Left kidney (tissue), 2 donors: Measurements from ENCODE around the gene DAD1. TPM values are rescaled to one million over a fixed set of nuclear protein-coding genes. Genes with fewer than 3 reads are reported as not detected.
A peak's percentile ranks its signal among the peaks of the same experiment; 100 is the strongest.
"Not testable (repeated sequence)": the region's sequence is repeated elsewhere in the genome, so short reads cannot be mapped to it uniquely, and the experiment has no call there.

Source experiments
- DNase-seq: peaks from one replicate; pipeline ENCODE4 v3.0.0-alpha.2; 2013
- polyA plus RNA-seq: library from polyadenylated mRNA; unstranded; fragments of 120-200 nt; gene quantifications from one replicate; pipeline ENCODE4 v1.2.1, GENCODE V29; 2013; ENCODE audit not compliant: insufficient read length

DAD1 gene
- polyA plus RNA-seq, 1 donor: 232 TPM

DNA sequence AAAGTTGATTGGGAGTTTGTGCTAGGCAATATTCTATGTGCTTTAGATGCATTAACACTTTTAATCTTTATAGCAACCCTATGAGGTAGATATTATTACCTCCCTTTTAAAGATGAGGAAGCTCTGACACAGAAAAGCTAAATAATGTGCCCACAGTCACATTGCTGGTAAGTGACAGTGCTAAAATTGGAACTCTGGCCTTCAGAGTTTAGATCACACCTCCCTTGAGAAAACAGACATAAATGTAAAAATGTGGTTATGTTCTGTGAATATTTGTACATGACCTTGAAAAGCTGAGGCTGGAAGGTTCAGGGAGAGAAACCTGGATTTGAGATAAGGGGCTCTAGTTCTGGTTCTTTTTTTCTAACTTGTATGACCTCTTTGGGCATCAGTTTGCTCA is 11.0 kb upstream of the DAD1 start:
- DNase-seq: no peak

DNA sequence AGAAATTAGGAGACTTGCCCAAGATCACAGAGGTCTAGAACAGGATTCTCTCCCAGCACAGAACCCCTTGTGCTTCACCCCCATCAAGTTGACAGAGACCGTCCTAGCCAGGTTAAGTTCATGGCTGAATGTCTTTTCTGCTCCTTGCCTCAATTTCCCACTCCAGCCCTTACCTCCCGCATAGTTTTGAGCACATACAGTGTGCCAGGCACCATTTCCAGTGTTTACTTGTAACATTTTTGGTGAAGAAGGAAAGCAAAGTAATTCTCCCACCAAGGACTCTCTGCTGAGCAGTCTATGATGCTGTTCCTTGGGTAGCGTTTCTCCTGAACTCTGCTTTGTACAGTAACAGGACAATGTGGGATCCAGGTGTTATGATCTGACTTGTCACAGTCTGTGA is 10.3 kb upstream of the DAD1 start:
- no peak for DNase-seq

DNA sequence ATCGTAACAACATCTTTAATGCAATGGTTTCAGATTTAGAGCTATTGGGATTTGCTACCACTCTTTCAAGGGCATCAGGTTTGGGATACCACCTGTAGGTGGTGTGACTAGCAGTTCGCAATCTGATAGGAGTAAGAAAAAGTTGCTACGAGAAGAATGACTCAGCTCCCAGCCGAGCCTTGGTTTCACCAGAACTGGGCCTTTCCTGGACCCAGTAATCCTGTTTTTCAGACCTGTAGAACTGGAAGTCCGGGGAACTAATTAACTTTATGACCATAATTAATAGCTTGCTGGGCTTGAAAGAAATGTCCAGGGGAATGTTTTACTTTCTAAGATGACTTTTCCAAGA is 9.8 kb upstream of the DAD1 start:
- no peak for DNase-seq

DNA sequence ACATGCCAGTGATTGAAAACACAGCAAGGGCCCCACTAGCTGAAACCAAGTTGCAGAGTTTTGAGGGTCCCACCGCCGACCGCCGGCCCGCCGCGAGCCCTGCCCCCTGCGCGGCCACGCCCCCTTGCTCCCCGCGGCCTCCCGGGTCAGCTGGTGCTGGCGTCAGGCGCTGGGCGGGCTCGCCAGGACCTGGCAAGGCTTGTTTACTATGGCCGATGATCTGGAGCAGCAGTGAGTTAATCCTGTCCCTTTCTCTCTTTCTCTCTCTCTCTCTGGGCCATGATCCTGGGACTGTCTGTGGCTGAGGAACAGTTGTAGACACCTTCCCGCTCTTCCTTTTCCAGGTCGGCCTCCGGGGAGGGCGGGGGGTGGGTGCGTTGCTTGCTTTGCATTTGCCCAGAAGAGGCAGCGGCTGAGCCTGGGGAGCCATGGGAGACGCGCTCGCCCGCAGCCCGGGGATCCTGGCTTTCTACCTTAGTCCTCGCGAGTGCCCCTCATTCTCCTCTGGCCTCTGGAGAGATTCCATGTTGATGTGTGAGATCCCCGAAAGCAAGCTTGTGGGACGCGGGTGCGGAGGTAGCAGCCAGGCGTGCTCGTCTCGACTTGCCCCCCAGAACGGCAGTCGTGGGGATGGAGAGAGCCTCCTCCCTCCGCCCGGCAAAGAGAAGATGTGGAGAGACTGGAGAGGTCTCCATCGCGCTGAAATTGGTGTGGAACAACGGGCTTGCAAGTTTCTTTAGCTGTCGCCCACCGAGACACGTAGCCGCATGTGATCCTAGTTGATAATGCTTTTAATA is 9.3 kb upstream of the DAD1 start, which contains the start of gene ABHD4:
Gene ABHD4, plus strand, starts transcription at position 202 of the 797 bp plus-strand sequence. Its CDS starts 7 bp downstream, at position 209.
- DNase-seq: peak; percentile 80

DNA sequence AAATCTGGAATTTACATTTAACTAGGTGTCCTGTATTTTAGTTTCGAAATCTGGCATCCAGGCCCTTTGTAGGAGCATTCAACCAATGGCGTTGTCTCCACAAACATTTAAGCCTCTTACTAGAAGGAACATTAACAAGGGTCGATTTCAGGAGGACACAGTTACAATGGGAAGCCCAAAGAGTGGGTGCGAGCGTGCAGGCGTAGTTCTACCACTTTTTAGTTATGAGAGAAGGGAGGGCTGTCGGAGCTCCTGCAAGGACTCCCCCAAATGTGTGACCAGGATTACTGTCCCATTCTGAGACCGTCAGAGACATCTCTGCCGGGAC is 8.7 kb upstream of the DAD1 start:
- DNase-seq: no peak

DNA sequence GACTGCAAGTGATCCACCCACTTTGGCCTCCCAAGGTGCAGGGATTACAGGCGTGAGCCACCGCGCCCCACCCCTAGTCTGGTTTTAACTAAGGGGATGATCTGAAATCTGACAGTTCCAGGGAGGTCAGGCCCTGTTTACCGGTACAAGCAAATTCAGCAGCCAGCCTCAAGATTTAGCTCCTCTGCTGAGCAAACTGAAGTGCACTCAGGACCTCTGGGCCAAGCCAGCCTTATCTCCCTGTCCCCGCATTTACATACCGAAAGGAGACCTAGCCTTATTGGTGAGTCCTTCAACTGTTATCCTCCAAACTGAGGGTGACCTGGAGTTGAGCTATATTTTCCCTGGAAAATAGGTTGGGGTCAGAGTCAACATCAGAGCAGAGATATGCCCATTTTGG is 8.2 kb upstream of the DAD1 start:
- no peak for DNase-seq

DNA sequence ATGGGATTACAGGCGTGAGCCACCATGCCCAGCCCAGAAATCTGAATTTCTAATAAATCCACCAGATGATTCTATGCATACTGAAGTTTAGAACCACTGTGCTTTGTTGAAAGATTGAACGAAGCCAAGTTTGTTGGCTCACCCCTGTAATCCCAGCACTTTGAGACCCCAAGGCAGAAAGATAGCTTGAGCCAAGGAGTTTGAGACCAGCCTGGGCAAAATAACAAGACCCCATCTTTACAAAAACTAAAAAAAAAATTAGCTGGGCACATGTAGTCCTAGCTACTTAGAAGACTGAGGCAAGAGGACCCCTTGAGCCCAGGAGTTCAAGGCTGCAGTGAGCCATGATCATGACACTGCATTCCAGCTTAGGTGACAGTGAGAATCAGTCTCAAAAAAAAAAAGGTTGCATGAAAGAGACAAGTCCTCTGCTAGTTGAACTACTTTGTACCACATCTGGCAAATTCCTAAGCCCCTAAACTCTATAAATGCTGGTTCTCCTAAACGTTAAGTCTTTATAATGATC is 7.4 kb upstream of the DAD1 start:
- DNase-seq: no peak

DNA sequence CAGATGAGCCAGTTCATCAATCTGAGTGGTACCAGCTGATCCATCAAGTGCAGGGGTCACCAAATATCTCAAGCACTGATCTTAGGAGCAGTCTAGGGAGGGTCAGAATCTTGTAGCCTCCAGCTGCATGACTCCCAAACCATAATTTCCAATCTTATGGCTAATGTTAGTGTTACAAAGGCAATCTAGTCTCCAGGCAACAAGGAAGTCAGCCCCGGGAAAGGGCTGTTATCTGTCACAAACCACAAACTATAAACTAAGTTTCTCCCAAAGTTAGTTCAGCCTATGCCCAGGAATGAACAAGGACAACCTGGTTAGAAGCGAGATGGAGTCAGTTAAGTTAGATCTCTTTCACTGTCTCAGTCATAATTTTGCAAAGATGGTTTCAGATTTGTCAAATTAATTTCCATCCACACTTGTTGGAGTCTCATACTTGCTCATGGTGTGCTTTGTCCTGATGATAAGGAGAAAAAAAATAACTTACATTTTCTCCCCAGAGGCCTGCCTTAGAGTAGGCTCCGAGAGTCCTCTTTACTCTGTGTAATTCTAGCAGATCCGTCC is 5.2 kb upstream of the DAD1 start:
- DNase-seq: no peak

DNA sequence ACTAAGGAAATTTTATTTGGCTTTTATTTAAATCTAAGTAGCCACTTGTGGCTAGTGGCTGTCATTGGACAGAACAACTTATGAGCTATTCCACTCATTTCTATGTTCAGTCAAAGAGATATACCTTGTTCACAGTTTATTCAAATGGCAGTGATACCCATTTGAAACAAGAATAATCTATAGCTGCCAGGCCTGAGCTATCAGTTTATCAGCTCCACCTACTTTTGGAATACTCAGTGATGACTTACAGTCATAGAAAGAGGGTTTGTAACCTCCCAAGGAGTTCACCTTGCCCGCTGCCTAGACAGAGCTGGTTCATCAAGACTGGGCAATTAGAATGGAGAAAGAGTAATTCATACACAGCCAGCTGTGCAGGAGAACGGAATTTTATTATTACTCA is 4.6 kb upstream of the DAD1 start:
- no peak for DNase-seq

DNA sequence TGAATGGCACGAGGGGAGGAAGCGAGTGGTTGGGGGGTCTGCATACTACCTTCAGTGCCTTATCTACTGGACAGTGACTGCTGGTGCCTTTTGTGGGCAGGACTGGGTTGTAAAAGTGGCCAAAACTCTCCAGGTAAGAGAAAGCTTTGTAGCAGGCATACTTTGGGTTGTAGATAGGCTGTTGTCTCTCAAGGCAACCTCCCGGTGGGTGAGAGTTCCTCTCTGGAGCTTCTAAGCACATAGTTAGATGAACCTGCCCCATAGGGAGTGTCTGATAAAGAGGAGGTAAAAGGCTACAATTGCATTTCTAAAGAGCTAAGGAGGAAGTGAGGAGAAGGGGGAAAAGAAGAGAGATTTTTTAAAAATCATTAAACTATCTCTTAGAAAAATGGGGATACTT is 4.2 kb upstream of the DAD1 start:
- DNase-seq: no peak

DNA sequence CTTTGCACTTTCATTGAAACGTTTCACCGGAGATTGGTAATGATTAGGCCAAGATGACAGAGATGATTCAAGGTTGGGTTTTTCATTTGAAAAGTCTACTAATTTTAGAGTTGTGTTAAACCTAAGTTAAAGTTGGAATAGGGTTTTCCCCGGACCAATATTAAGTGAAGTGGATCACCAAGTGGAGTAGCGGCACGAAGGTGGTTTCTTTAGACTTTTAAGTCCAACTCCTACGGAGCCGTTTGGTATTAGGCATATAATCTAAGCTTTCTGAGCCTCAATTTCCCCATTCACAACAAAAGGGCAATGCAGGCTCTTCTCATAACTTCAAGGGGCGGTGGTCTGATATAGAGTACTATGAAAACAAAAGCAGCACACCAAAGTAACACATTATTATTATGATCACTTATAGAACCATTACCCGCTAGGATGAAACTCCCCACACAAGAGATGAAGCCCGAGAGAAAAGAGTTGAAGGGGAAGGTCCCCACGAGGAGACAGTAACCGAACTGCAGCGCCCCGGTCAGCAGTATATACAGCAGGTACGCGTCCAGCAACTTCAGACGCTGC is 413 bp downstream of the DAD1 start:
- no peak for DNase-seq

DNA sequence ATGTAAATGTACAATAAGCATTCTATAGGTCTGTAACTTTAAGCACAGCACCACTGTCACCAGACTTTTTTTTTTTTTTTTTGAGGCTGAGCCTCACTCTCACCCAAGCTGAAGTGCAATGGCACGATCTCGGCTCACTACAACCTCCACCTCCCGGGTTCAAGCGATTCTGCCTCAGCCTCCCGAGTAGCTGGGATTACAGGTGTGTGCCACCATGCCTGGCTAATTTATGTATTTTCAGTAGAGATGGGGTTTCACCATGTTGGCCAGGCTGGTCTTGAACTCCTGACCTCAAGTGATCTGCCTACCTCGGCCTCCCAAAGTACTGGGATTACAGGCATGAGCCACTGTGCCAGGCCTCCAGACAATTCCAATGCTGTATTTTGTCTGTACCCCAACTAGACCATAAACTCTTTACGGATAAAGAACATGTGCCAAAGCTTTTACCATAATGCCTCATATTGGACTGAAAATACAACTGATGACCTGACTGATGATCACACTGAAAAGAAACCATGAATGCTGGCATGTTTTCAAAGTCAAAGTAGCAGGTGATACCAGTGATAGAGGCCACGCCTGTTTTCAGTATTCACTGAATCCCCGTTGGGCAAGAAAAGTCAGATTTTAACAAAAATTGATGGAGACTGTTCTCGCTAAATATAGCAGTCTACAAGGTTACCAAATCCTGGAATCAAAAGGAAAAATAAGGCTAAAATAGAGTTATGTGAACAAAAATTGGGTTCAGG is 1.2 kb downstream of the DAD1 start:
- not testable (repeated sequence) for DNase-seq

DNA sequence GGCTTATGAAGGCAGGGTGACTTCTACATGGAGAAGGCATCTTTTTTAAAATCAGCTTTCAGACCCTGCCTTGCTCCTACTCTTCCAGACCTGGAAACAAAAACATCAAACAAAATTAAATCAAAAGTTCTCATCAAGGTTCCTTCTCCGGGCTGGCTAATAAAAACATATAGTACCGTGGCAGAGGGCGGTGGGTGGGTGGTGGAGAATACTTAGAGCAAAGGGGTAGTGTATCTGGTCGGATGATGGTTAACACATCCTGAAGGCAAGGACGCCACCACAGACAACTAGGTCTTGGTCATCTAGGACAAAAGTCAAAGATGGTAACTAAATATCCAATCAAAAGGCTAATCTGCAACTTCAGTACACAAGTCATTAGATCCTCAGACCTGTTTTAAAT is 1.8 kb downstream of the DAD1 start:
- DNase-seq: no peak

DNA sequence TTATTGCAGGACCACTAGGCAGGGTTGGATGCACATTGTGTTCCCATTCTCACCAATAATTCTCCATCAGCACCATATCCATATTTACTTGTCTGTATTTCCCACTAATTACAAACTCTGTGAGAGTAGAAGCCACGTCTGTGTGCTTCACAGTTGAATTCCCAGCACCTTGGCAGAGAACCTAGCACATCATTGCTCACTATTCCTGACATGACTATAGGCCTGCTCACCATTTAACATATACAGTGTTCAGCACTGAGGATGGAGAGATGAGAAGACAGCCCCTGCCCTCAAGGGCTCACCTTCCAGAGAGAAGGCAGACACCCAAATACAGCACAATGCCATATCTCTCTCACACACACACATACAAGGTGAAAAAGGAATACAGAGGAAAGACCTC is 5.0 kb downstream of the DAD1 start:
- no peak for DNase-seq

DNA sequence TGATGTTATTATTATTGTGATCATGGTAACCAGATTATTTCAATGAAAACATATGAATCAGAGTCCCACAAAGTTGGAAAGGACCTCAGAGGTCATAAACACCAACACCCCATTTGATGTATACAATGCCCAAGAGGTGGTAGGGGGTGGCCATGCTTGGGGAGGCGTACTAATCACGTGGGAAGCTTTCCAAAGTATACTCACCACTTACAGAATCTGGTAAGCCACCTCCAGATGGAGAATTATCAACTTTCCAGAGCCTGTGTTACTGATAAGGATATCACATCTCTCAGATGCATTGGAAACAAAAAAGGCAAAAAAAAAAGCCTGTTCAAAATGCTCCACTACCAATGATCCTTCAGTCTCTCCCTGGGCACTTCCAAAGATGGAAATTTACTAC is 8.4 kb downstream of the DAD1 start:
- no peak for DNase-seq

DNA sequence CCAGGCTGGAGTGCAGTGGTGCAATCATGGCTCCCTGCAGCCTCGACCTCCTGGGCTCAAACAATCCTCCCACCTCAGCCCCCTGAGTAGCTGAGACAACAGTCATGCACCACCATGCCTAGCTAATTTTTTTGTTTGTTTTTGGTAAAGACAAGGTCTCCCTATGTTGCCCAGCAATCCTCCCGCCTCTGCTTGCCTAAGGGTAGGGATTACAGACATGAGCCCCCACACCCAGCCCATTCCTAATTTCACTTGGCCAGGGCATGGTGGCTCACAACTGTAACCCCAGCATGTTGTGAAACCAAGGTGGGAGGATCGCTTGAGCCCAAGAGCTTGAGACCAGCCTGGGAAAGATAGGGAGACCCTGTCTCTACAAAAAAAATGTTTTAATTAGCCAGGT is 9.1 kb downstream of the DAD1 start:
- DNase-seq: no peak

DNA sequence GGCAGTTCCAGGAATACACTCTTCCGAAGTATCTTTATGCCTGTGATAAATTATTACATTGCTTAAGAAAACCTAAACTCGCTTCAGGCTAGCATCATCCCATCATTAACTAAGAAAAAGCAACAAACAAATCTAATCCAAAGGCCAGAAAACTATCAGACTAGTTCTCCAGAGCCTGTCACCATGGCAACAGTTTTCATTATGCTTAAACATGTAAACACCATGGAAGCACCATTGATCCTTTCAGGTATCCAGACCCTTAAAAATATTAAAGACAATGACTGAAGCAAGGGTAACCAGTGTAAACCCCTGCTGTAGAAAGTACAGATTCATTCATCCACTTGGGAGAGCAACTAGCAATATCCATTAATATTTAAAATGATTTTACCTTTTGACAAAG is 9.8 kb downstream of the DAD1 start:
- DNase-seq: no peak

DNA sequence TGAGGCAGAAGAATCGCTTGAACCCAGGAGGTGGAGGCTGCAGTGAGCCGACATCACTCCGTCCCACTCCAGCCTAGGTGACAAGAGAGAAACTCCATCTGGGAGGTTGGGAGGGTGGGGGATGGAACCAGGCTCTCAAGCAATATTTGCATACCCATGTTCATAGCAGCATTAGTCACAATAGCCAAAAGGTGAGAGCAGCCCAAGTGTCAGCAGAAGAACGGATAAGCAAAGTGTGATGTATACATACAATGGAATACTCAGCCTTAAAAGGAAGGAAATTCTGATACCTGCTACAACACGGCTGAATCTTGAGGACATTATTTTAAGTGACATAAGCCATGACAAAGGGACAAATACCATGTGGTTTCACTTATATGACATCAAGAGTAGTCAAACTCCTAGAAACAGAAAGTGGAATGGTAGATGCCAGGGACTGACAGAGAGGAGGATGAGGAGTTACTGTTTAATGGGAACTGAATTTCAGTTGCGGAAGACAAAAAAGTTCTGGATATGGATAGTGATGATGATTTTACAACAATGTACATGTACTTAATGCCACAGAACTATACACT is 11.6 kb downstream of the DAD1 start:
- DNase-seq: no peak

DNA sequence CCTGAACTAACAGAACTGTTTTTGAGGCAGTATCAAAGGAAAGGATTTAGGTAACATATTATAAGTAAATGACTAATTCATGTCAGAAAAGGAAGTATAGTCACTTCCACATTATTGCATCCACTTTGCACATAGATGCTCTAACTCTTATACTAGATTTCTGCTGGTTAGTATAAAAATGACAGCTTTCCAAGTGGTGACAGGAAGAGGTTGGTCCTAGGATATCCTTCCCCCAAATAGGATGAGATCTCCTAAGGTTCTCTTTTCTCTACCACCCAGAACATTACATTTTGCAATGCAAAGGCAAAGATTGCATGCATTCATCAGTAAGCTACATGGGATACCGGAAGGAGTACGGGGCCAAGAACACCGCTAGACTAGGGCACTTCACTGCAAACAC is 15.2 kb downstream of the DAD1 start:
- DNase-seq: no peak

DNA sequence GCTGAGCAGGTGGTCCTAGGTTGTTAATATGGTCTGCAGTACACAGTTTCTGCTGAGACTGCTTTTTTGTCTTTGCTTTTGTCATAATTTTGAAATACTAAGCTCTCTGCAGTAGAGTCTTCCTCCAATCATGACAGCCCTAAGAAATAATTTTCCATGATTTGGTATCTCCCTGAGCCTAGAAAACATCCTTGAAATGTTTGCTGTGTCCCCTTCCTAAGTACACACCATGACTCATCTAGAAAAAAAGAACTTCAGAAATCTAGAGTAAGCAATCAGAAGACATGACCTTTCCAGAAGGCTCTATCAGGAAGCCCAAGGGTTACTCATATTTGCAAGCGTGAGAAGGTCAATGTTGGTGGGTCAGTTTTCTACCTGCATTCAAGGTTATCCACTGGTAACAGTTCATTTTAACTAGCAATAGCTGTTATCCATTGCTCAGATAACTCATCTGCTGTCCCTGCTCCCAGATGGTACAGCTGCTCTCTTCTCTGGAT is 16.4 kb downstream of the DAD1 start:
- DNase-seq: no peak

DNA sequence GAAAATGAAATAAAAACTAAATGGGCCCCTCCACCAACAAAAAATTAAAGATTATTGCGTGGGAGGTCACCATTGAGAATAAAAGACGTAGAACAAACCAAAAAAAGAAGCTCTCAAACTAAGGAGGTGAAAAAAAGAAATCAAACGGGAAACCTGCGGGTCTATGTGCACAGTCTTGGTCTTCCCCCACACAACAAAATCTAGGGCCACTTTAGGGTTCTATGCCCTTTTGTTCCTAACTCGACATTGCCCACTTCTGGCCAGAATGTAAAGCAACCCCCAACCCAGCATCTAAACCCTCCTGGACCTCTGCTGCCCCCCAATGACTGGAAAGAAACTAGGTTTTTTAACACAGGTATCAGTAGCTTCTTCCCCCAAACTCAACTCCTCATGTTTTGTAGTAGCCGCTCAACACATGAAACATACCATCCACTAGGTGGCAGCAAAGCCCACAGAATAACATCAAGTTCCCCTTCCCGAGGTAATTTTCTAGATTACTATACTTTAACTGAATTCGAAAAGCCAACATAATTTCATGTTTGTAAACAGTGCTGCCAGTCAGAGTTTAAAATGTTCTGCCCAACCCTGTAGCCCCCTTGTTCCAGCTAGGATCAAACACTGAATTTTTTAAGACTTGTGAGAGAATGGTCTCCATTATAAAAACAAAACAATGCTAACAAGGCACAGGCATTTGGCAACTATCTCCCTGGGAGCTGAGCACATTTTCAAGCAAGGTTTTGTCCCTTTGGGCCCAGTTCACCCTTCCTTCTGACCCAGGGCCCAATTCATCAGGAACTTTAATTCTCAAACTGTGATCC is 18.7 kb downstream of the DAD1 start:
- peak; percentile 93 for DNase-seq

DNA sequence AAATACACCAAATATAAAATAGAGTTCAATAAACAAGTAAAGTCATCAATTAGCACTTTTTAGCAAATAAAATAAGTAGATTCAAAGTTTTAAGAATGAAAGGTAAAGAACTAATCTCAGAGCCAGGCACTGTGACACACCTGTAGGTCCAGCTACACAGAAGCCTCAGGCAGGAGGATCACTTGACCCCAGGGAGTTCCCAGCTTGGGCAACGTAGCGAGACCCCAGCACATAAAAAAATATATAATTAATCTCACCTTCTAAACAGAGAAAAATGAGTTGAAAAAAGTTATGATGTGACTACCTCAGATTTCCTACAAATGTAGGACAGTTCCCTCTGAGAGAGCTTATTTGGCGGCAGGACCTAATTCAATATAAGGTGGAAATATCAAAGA is 19.3 kb downstream of the DAD1 start:
- DNase-seq: no peak
